K562 (cell line): ENCODE data around the gene UFSP1. TPM values are rescaled to one million over a fixed set of nuclear protein-coding genes. Genes with fewer than 3 reads are reported as not detected.
A peak's percentile ranks its signal among the peaks of the same experiment; 100 is the strongest.

ENCODE experiments used
- HDAC8 ChIP-seq: fragments of 450-650 bp; IDR thresholded peaks from 2 replicates; pipeline ENCODE4 v1.6.1; 2016; ENCODE audit warnings: mild to moderate bottlenecking, missing genetic modification characterization, moderate library complexity, missing compliant biosample characterization
- MBD2 ChIP-seq: sonication (generic); IDR thresholded peaks from 2 replicates; pipeline ENCODE4 v1.6.1; 2016; ENCODE audit warnings: low read depth, borderline replicate concordance
- ZNF592 ChIP-seq: fragments of 450-650 bp; IDR thresholded peaks from 2 replicates; pipeline ENCODE4 v1.6.1; 2017; ENCODE audit warnings: antibody characterized with exemption, mild to moderate bottlenecking
- polyA plus RNA-seq, 8 experiments: library from polyadenylated mRNA; depleted of rRNA in 4 of 8; stranded (reverse) in 5 of 8; unstranded in 3 of 8; fragments of >200 nt; fragmentation: Nextera tagmentation in 2 of 8; fragmentation: Illumina TruSeq in 1 of 8; extraction: Ambion mirVana in 2 of 8; extraction: Trizol in 1 of 8; gene quantifications; 2 replicates each; pipeline versions ENCODE4 v1.2.1 to v1.2.3, GENCODE V29; 2011 to 2014; ENCODE audit warnings: inconsistent platforms in 1 of 8, missing spikeins in 1 of 8
- total RNA-seq, 7 experiments: library from RNA; depleted of rRNA in 6 of 7; stranded (reverse); fragments of >200 nt in 6 of 7; fragmentation: Illumina TruSeq in 2 of 7; extraction: Trizol in 2 of 7; gene quantifications; 2 replicates each; pipeline versions ENCODE4 v1.2.1 to v1.2.3, GENCODE V29; 2011 to 2021; ENCODE audit warnings: low replicate concordance in 1 of 7
- TF ChIP-seq, protein P1 (sequence below): fragments of 250-450 bp; sonication (Bioruptor Pico); IDR thresholded peaks from 2 replicates; pipeline ENCODE4 v1.5.0; 2021
- TF ChIP-seq, protein P2 (sequence below): IDR thresholded peaks from 2 replicates; pipeline ENCODE4 v1.6.1; 2012; ENCODE audit warnings: low read depth, low read length, improper control_type of control experiment, borderline replicate concordance
- TF ChIP-seq, protein P3 (sequence below): fragments of 450-650 bp; IDR thresholded peaks from 2 replicates; pipeline ENCODE4 v1.6.1; 2016; ENCODE audit warnings: low read depth
- TF ChIP-seq, protein P4 (sequence below): fragments of 250-450 bp; sonication (Bioruptor Pico); IDR thresholded peaks from 2 replicates; pipeline ENCODE4 v1.5.0; 2021; ENCODE audit warnings: mild to moderate bottlenecking, borderline replicate concordance

Gene UFSP1
- total and polyA plus RNA-seq, 9 of the 15 experiments (the other 6 are each of a cell fraction or from before 2014, with no cell fraction given): 0.50 to 18.8 (median 2.1) TPM

- TF ChIP-seq ZNF592: peak; percentile 92
- TF ChIP-seq, protein P1, sequence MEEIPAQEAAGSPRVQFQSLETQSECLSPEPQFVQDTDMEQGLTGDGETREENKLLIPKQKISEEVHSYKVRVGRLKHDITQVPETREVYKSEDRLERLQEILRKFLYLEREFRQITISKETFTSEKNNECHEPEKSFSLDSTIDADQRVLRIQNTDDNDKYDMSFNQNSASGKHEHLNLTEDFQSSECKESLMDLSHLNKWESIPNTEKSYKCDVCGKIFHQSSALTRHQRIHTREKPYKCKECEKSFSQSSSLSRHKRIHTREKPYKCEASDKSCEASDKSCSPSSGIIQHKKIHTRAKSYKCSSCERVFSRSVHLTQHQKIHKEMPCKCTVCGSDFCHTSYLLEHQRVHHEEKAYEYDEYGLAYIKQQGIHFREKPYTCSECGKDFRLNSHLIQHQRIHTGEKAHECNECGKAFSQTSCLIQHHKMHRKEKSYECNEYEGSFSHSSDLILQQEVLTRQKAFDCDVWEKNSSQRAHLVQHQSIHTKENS (CRISPR knock-in tag): no peak
- TF ChIP-seq, protein P2, sequence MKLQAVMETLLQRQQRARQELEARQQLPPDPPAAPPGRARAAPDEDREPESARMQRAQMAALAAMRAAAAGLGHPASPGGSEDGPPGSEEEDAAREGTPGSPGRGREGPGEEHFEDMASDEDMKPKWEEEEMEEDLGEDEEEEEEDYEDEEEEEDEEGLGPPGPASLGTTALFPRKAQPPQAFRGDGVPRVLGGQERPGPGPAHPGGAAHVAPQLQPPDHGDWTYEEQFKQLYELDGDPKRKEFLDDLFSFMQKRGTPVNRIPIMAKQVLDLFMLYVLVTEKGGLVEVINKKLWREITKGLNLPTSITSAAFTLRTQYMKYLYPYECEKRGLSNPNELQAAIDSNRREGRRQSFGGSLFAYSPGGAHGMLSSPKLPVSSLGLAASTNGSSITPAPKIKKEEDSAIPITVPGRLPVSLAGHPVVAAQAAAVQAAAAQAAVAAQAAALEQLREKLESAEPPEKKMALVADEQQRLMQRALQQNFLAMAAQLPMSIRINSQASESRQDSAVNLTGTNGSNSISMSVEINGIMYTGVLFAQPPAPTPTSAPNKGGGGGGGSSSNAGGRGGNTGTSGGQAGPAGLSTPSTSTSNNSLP: no peak
- TF ChIP-seq, protein P3, sequence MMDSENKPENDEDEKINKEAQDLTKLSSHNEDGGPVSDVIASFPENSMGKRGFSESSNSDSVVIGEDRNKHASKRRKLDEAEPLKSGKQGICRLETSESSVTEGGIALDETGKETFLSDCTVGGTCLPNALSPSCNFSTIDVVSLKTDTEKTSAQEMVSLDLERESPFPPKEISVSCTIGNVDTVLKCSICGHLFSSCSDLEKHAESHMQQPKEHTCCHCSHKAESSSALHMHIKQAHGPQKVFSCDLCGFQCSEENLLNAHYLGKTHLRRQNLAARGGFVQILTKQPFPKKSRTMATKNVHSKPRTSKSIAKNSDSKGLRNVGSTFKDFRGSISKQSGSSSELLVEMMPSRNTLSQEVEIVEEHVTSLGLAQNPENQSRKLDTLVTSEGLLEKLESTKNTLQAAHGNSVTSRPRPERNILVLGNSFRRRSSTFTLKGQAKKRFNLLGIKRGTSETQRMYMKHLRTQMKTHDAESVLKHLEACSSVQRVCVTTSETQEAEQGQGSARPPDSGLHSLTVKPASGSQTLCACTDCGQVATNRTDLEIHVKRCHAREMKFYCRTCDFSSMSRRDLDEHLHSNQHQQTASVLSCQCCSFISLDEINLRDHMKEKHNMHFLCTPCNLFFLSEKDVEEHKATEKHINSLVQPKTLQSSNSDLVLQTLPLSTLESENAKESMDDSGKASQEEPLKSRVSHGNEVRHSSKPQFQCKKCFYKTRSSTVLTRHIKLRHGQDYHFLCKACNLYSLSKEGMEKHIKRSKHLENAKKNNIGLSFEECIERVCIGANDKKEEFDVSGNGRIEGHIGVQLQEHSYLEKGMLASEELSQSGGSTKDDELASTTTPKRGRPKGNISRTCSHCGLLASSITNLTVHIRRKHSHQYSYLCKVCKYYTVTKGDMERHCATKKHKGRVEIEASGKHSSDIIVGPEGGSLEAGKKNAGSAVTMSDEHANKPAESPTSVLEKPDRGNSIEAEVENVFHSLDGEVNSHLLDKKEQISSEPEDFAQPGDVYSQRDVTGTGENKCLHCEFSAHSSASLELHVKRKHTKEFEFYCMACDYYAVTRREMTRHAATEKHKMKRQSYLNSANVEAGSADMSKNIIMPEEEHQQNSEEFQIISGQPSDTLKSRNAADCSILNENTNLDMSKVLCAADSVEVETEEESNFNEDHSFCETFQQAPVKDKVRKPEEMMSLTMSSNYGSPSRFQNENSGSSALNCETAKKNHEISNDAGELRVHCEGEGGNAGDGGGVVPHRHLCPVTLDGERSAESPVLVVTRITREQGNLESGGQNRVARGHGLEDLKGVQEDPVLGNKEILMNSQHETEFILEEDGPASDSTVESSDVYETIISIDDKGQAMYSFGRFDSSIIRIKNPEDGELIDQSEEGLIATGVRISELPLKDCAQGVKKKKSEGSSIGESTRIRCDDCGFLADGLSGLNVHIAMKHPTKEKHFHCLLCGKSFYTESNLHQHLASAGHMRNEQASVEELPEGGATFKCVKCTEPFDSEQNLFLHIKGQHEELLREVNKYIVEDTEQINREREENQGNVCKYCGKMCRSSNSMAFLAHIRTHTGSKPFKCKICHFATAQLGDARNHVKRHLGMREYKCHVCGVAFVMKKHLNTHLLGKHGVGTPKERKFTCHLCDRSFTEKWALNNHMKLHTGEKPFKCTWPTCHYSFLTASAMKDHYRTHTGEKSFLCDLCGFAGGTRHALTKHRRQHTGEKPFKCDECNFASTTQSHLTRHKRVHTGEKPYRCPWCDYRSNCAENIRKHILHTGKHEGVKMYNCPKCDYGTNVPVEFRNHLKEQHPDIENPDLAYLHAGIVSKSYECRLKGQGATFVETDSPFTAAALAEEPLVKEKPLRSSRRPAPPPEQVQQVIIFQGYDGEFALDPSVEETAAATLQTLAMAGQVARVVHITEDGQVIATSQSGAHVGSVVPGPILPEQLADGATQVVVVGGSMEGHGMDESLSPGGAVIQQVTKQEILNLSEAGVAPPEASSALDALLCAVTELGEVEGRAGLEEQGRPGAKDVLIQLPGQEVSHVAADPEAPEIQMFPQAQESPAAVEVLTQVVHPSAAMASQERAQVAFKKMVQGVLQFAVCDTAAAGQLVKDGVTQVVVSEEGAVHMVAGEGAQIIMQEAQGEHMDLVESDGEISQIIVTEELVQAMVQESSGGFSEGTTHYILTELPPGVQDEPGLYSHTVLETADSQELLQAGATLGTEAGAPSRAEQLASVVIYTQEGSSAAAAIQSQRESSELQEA: peak; percentile 99
- TF ChIP-seq HDAC8: peak; percentile 87
- TF ChIP-seq, protein P4, sequence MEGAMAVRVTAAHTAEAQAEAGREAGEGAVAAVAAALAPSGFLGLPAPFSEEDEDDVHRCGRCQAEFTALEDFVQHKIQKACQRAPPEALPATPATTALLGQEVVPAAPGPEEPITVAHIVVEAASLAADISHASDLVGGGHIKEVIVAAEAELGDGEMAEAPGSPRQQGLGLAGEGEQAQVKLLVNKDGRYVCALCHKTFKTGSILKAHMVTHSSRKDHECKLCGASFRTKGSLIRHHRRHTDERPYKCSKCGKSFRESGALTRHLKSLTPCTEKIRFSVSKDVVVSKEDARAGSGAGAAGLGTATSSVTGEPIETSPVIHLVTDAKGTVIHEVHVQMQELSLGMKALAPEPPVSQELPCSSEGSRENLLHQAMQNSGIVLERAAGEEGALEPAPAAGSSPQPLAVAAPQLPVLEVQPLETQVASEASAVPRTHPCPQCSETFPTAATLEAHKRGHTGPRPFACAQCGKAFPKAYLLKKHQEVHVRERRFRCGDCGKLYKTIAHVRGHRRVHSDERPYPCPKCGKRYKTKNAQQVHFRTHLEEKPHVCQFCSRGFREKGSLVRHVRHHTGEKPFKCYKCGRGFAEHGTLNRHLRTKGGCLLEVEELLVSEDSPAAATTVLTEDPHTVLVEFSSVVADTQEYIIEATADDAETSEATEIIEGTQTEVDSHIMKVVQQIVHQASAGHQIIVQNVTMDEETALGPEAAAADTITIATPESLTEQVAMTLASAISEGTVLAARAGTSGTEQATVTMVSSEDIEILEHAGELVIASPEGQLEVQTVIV (CRISPR knock-in tag): no peak
- TF ChIP-seq MBD2: peak; percentile 88; the same call in 1 of the 2 replicates
Observed at GRCh38 chr7:100874577-100875355, 14.7 kb downstream of the UFSP1 start, which contains the start of gene SRRT (continued).
